Measurements from ENCODE around the gene SNX4.
"Not testable (repeated sequence)": the region's sequence is repeated elsewhere in the genome, so short reads cannot be mapped to it uniquely, and the experiment has no call there.

The SNX4 gene

DNA sequence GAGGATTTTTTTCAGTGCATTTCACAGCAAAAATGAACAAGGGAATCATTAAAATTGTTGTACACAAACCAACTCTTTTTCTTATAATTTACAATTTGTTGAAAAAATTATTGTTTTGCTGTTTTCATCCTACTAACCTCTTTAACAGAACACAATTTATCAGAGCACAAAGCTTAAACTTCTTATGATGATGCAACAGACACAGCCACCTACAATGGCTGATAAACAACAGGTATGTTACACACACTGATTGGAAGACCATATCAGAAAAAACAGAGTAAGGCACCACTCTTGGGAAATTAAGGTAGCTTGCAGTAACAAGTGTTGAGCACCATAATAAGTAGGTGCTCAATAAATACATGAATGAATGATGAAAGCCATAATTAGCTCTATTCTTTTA lies 8.9 kb upstream of the SNX4 start:
- TF ChIP-seq, protein P1, sequence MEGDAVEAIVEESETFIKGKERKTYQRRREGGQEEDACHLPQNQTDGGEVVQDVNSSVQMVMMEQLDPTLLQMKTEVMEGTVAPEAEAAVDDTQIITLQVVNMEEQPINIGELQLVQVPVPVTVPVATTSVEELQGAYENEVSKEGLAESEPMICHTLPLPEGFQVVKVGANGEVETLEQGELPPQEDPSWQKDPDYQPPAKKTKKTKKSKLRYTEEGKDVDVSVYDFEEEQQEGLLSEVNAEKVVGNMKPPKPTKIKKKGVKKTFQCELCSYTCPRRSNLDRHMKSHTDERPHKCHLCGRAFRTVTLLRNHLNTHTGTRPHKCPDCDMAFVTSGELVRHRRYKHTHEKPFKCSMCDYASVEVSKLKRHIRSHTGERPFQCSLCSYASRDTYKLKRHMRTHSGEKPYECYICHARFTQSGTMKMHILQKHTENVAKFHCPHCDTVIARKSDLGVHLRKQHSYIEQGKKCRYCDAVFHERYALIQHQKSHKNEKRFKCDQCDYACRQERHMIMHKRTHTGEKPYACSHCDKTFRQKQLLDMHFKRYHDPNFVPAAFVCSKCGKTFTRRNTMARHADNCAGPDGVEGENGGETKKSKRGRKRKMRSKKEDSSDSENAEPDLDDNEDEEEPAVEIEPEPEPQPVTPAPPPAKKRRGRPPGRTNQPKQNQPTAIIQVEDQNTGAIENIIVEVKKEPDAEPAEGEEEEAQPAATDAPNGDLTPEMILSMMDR (IDR thresholded peaks at IDR 0.05; ENCODE audit: borderline replicate concordance, extremely low read depth, low read length, poor library complexity, severe bottlenecking), result no peak
- TF ChIP-seq EZH2 (IDR thresholded peaks at IDR 0.05; ENCODE audit: borderline replicate concordance, low read depth, low read length, severe bottlenecking), result no peak
- ATAC-seq (ENCODE audit: insufficient read depth, low read depth) (no peak), DNase-seq (no peak)
- no peaks in the 10 kb centered on the region for H3K27me3 ChIP-seq (ENCODE audit: insufficient read depth, low read length, poor library complexity)
- no peak overlapping the region for H2AFZ ChIP-seq (ENCODE audit: low read depth, low read length)
- H3K4me2 ChIP-seq (ENCODE audit: insufficient read depth, low read length), result no peak overlapping the region
- H3K9me3 ChIP-seq (ENCODE audit: insufficient read depth, low read length, severe bottlenecking), result no peaks in the 10 kb centered on the region
- H3K4me3 ChIP-seq (ENCODE audit: low read depth in 1 of 2, low read length in 2 of 2), result no peak overlapping the region
- no peaks in the 10 kb centered on the region for H3K4me1 ChIP-seq (ENCODE audit: insufficient read depth, low read length)
- H3K36me3 ChIP-seq (ENCODE audit: insufficient read depth, low read length), result peaks cover 35% of the 10 kb centered on the region; the same call in 1 of the 2 replicates
- no peaks in the 10 kb centered on the region for H3K79me2 ChIP-seq (ENCODE audit: insufficient read depth, low read length)
- no peak overlapping the region for H3K9ac ChIP-seq (ENCODE audit: low read depth, low read length)
- no peaks in the 10 kb centered on the region for H4K20me1 ChIP-seq (ENCODE audit: insufficient read depth, low read length)
- no peak overlapping the region for H3K27ac ChIP-seq (ENCODE audit: low read length)

DNA sequence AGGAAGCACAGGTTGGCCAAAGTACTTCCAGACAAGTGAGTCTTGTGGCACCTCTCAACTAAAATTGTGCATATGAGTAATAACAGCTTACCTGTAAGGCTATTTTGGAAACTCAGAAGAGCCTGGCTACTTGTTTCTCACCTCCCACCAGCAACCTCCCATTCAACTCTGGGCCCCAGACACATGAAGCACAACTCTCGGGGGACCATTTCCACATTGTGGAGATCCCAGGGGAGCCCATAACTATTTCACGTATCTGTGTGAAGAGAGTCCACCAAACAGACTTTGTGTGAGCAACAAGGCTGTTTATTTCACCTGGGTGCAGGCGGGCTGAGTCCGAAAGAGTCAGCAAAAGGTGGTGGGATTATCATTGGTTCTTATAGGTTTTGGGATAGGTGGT lies 5.2 kb upstream of the SNX4 start:
- Histone ChIP-seq H3K4me3 (ENCODE audit: low read depth in 1 of 2, low read length in 2 of 2) (no peak overlapping the region), H3K27ac (ENCODE audit: low read length) (no peak overlapping the region), H4K20me1 (ENCODE audit: insufficient read depth, low read length) (no peaks in the 10 kb centered on the region), H3K27me3 (ENCODE audit: insufficient read depth, low read length, poor library complexity) (no peaks in the 10 kb centered on the region), H3K4me2 (ENCODE audit: insufficient read depth, low read length) (no peak overlapping the region), H3K36me3 (ENCODE audit: insufficient read depth, low read length) (peaks cover 12% of the 10 kb centered on the region; the same call in 1 of the 2 replicates), H3K4me1 (ENCODE audit: insufficient read depth, low read length) (peaks cover 6% of the 10 kb centered on the region), H3K9ac (ENCODE audit: low read depth, low read length) (no peak overlapping the region), H2AFZ (ENCODE audit: low read depth, low read length) (no peak overlapping the region), H3K9me3 (ENCODE audit: insufficient read depth, low read length, severe bottlenecking) (no peaks in the 10 kb centered on the region), H3K79me2 (ENCODE audit: insufficient read depth, low read length) (peaks cover 3% of the 10 kb centered on the region)
- ATAC-seq (ENCODE audit: insufficient read depth, low read depth), result no peak
- no peak for DNase-seq
- TF ChIP-seq, protein P1 (IDR thresholded peaks at IDR 0.05; ENCODE audit: borderline replicate concordance, extremely low read depth, low read length, poor library complexity, severe bottlenecking), result no peak
- TF ChIP-seq EZH2 (IDR thresholded peaks at IDR 0.05; ENCODE audit: borderline replicate concordance, low read depth, low read length, severe bottlenecking), result no peak

DNA sequence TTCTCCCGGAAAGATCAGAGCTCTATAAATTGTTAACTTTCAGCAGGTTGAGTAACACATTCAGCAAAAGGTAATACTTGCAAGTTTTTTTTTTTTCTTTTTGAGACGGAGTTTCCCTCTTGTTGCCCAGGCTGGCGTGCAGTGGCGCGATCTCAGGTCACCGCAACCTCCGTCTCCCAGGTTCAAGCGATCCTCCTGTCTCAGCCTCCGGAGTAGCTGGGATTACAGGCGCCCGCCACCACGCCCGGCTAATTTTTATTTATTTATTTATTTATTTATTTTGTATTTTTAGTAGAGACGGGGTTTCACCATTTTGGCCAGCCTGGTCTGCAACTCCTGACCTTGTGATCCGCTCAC lies 539 bp upstream of the SNX4 start:
- ATAC-seq (ENCODE audit: insufficient read depth, low read depth); H4K20me1 ChIP-seq (ENCODE audit: insufficient read depth, low read length); DNase-seq; H3K9me3 ChIP-seq (ENCODE audit: insufficient read depth, low read length, severe bottlenecking); H3K27me3 ChIP-seq (ENCODE audit: insufficient read depth, low read length, poor library complexity): not testable (repeated sequence)
- H3K4me3 ChIP-seq (ENCODE audit: low read depth in 1 of 2, low read length in 2 of 2), result peak overlapping the region; percentile 89 to 95; a peak in 3 of 4 replicates
- peaks cover 49% of the 10 kb centered on the region for H3K79me2 ChIP-seq (ENCODE audit: insufficient read depth, low read length)
- H2AFZ ChIP-seq (ENCODE audit: low read depth, low read length), result peak overlapping the region; percentile 97
- H3K27ac ChIP-seq (ENCODE audit: low read length), result peak overlapping the region; percentile 79
- peaks cover 24% of the 10 kb centered on the region for H3K4me1 ChIP-seq (ENCODE audit: insufficient read depth, low read length)
- H3K36me3 ChIP-seq (ENCODE audit: insufficient read depth, low read length), result peaks cover 22% of the 10 kb centered on the region
- H3K9ac ChIP-seq (ENCODE audit: low read depth, low read length), result peak overlapping the region; percentile 92
- H3K4me2 ChIP-seq (ENCODE audit: insufficient read depth, low read length), result peak overlapping the region; percentile 92

DNA sequence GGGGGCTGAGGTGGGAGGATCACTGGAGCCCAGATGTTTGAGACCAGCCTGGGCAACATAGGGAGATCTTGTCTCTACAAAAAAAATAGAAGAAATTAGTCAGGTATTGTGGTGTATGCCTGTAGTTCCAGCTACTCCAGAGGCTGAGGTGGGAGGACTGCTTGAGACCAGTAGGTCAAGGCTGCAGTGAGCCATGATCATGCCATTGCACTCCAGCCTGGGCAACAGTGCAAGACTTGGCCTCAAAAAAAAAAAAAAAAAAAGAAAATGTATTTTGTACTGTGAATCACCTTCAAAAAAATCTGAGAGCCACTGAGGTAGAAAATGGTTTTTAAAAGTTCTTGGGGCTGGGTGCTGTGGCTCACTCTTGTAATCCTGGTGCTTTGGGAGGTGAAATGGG lies 4.6 kb downstream of the SNX4 start:
- Histone ChIP-seq H3K27me3 (ENCODE audit: insufficient read depth, low read length, poor library complexity) (no peaks in the 10 kb centered on the region), H3K36me3 (ENCODE audit: insufficient read depth, low read length) (peaks cover 47% of the 10 kb centered on the region), H3K4me2 (ENCODE audit: insufficient read depth, low read length) (no peak overlapping the region), H3K79me2 (ENCODE audit: insufficient read depth, low read length) (peaks cover 99% of the 10 kb centered on the region), H3K9me3 (ENCODE audit: insufficient read depth, low read length, severe bottlenecking) (no peaks in the 10 kb centered on the region), H2AFZ (ENCODE audit: low read depth, low read length) (no peak overlapping the region), H3K4me3 (ENCODE audit: low read depth in 1 of 2, low read length in 2 of 2) (no peak overlapping the region), H4K20me1 (ENCODE audit: insufficient read depth, low read length) (peaks cover 11% of the 10 kb centered on the region; the same call in 1 of the 2 replicates), H3K27ac (ENCODE audit: low read length) (no peak overlapping the region), H3K9ac (ENCODE audit: low read depth, low read length) (no peak overlapping the region), H3K4me1 (ENCODE audit: insufficient read depth, low read length) (peaks cover 18% of the 10 kb centered on the region)
- no peak for DNase-seq
- no peak for ATAC-seq (ENCODE audit: insufficient read depth, low read depth)
- no peak for TF ChIP-seq EZH2 (IDR thresholded peaks at IDR 0.05; ENCODE audit: borderline replicate concordance, low read depth, low read length, severe bottlenecking)
- TF ChIP-seq, protein P1 (IDR thresholded peaks at IDR 0.05; ENCODE audit: borderline replicate concordance, extremely low read depth, low read length, poor library complexity, severe bottlenecking), result no peak
